Eye (tissue), 1 donor: Measurements from ENCODE around the gene TIGD4.
A peak's percentile ranks its signal among the peaks of the same experiment; 100 is the strongest.
"Not testable (repeated sequence)": the region's sequence is repeated elsewhere in the genome, so short reads cannot be mapped to it uniquely, and the experiment has no call there.

Experiments
- DNase-seq: peaks from one replicate; pipeline ENCODE4 v3.0.0-alpha.2; 2015

Gene TIGD4

GRCh38 chr4:152778656-152779512 lies 646 bp downstream of the TIGD4 start:
- DNase-seq, result peak; percentile 85

GRCh38 chr4:152777488-152777887 lies 2.0 kb downstream of the TIGD4 start:
- DNase-seq, result no peak

- no peak for DNase-seq
Measured at GRCh38 chr4:152776352-152776751, 3.2 kb downstream of the TIGD4 start.

- no peak for DNase-seq
Measured at GRCh38 chr4:152773953-152774352, 5.6 kb downstream of the TIGD4 start.

GRCh38 chr4:152773339-152773738 lies 6.2 kb downstream of the TIGD4 start:
- no peak for DNase-seq

- no peak for DNase-seq
Measured at GRCh38 chr4:152771741-152772533, 7.6 kb downstream of the TIGD4 start.

- not testable (repeated sequence) for DNase-seq
Measured at GRCh38 chr4:152765069-152765737, 14.3 kb downstream of the TIGD4 start.

- no peak for DNase-seq
Measured at GRCh38 chr4:152763796-152764195, 15.7 kb downstream of the TIGD4 start.

GRCh38 chr4:152748619-152749018 lies 30.9 kb downstream of the TIGD4 start:
- DNase-seq, result no peak

- no peak for DNase-seq
Measured at GRCh38 chr4:152747444-152747843, 32.1 kb downstream of the TIGD4 start.

- no peak for DNase-seq
Measured at GRCh38 chr4:152738827-152739226, 40.7 kb downstream of the TIGD4 start.

- DNase-seq, result no peak
Measured at GRCh38 chr4:152735906-152736305, 43.6 kb downstream of the TIGD4 start.

GRCh38 chr4:152735396-152735859 lies 44.1 kb downstream of the TIGD4 start:
- peak; percentile 78 for DNase-seq

- DNase-seq, result no peak
Measured at GRCh38 chr4:152734699-152735050, 44.9 kb downstream of the TIGD4 start.

- no peak for DNase-seq
Measured at GRCh38 chr4:152734015-152734698, 45.4 kb downstream of the TIGD4 start.

- DNase-seq, result no peak
Measured at GRCh38 chr4:152731997-152732396, 47.5 kb downstream of the TIGD4 start.

- DNase-seq, result no peak
Measured at GRCh38 chr4:152729466-152729865, 50.1 kb downstream of the TIGD4 start.

GRCh38 chr4:152728343-152728742 lies 51.2 kb downstream of the TIGD4 start:
- DNase-seq, result no peak

- DNase-seq, result no peak
Measured at GRCh38 chr4:152727784-152728183, 51.7 kb downstream of the TIGD4 start.

GRCh38 chr4:152724494-152724893 lies 55.0 kb downstream of the TIGD4 start:
- DNase-seq, result no peak

- DNase-seq, result no peak
Measured at GRCh38 chr4:152723236-152723635, 56.3 kb downstream of the TIGD4 start.

- peak; percentile 39 for DNase-seq
Measured at GRCh38 chr4:152719801-152720556, 59.6 kb downstream of the TIGD4 start.
